Mucosa of descending colon (tissue), 3 donors: ENCODE measurements around the gene PLPP2. TPM values are rescaled to one million over a fixed set of nuclear protein-coding genes. Genes with fewer than 3 reads are reported as not detected.

Experiments
- ATAC-seq: fragments of 200-7000 bp; cut with Tn5 transposase; one replicate; pipeline ENCODE4 v1.9.1; 2020; ENCODE audit warnings: mild to moderate bottlenecking, moderate library complexity
- DNase-seq, 3 donors: peaks; one replicate each; pipeline ENCODE4 v3.0.0-alpha.2; 2020
- H3K36me3 ChIP-seq: fragments of 200-600 bp; one replicate; pipeline ENCODE4 v1.8.0; 2021; ENCODE audit warnings: low read depth, mild to moderate bottlenecking
- H3K4me1 ChIP-seq: fragments of 200-600 bp; one replicate; pipeline ENCODE4 v1.8.0; 2021; ENCODE audit warnings: low read depth, mild to moderate bottlenecking
- H3K4me3 ChIP-seq: fragments of 200-600 bp; one replicate; pipeline ENCODE4 v1.8.0; 2021; ENCODE audit warnings: mild to moderate bottlenecking
- H3K9me3 ChIP-seq: fragments of 200-600 bp; one replicate; pipeline ENCODE4 v1.8.0; 2021; ENCODE audit warnings: mild to moderate bottlenecking
- CTCF ChIP-seq: fragments of 200-600 bp; IDR thresholded peaks from one replicate; pipeline ENCODE4 v1.8.0; 2022; ENCODE audit warnings: antibody characterized with exemption, mild to moderate bottlenecking
- intact Hi-C, 2 donors: fragments of 100-400 bp; cut with DNase I in 1 of 2; cut with micrococcal nuclease in 1 of 2; formaldehyde crosslinking; loops; one replicate each; pipeline versions ENCODE4 v1.11.0 to v1.11.1; 2022; cut with DNase I, micrococcal nuclease
- total RNA-seq, 3 donors: library from RNA; stranded (reverse); fragmentation: NEBNext Ultra II Directional in 2 of 3; extraction: Animal tissue kit (Norgen Biotek cat#: 25700) in 2 of 3; gene quantifications; one replicate each; pipeline versions ENCODE4 v1.2.1 to v1.2.4, GENCODE V29; 2021 to 2023
- donor health status: DM: no; HTN: no; CAD: no; lungs with moderate emphysema.
- donor health status: DM: no; HTN: no; CAD: no.
- donor health status: DM: no; HTN: yes; CAD: no.

Gene PLPP2
- total RNA-seq, 3 donors from 2014 or later = 41.9 to 107 (median 75.4) TPM

GRCh38 chr19:328025-328505 lies 36.9 kb upstream of the PLPP2 start:
- intact Hi-C loops = no loop called here
- Histone ChIP-seq H3K4me3 (no peak overlapping the region), H3K4me1 (no peaks in the 10 kb centered on the region), H3K36me3 (peaks cover 6% of the 10 kb centered on the region), H3K9me3 (peaks cover 15% of the 10 kb centered on the region)
- TF ChIP-seq CTCF = no peak
- no peak for ATAC-seq
- DNase-seq = peak in 1 of 3 donors; percentile 8

GRCh38 chr19:327291-328024 lies 36.3 kb upstream of the PLPP2 start:
- Histone ChIP-seq H3K9me3 (peaks cover 15% of the 10 kb centered on the region), H3K4me3 (no peak overlapping the region), H3K4me1 (no peaks in the 10 kb centered on the region), H3K36me3 (peaks cover 6% of the 10 kb centered on the region)
- peak in 1 of 3 donors; percentile 14 for DNase-seq
- ATAC-seq = no peak
- intact Hi-C loops = no loop called here
- TF ChIP-seq CTCF = no peak

GRCh38 chr19:326871-327270 lies 35.7 kb upstream of the PLPP2 start:
- no peak for ATAC-seq
- no peak for DNase-seq
- no peaks in the 10 kb centered on the region for H3K4me1 ChIP-seq
- intact Hi-C loops = no loop called here
- no peak for TF ChIP-seq CTCF
- H3K4me3 ChIP-seq = no peak overlapping the region
- H3K36me3 ChIP-seq = peaks cover 6% of the 10 kb centered on the region
- peaks cover 15% of the 10 kb centered on the region for H3K9me3 ChIP-seq

GRCh38 chr19:325937-326565 lies 34.8 kb upstream of the PLPP2 start:
- no peak for TF ChIP-seq CTCF
- peaks cover 6% of the 10 kb centered on the region for H3K36me3 ChIP-seq
- no peaks in the 10 kb centered on the region for H3K4me1 ChIP-seq

DNA sequence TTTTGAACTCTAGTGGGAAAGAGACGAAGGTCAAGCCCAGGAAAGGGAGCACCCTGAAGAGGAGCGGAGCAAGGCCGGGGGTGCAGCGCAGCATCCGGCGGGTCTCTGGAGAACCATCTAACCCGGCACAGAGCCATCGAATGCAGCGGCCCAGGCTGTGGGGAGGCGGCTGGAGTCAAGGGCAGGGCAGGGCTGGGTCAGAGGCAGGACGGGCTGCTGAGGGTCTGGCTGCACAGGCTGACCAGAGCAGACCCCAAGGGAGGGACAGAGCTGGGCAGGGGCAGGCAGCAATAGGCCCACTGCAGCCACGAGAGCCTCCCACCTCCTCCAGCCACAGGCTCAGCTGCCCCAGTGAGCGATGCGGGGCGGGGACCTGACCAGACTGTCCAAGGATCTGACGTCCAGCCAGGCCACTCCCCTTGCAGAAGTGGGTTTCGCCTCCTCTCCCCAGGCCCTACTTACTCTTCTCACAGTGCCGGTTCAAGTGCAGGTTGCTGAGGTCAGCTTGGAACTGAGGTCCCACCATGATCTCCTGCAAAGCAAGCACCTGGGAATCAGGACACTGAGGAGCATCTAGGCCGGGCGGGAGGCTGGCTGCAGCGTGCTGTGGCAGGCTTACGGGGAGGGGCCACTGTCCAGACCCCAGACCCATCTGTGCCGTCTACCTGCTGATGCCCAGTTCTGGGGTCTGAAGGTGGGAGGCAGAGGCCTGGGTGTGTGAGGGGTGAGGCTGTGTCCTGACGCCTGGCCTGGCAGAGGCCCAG lies 34.2 kb upstream of the PLPP2 start:
- Histone ChIP-seq H3K36me3 (peaks cover 6% of the 10 kb centered on the region), H3K4me3 (no peak overlapping the region), H3K4me1 (no peaks in the 10 kb centered on the region), H3K9me3 (peaks cover 11% of the 10 kb centered on the region)
- ATAC-seq (no peak), DNase-seq (no peak)
- intact Hi-C loops = no loop called here
- TF ChIP-seq CTCF = no peak

More at GRCh38 chr19:325937-326565, 34.8 kb upstream of the PLPP2 start:
- Histone ChIP-seq H3K4me3 (no peak overlapping the region), H3K9me3 (peaks cover 15% of the 10 kb centered on the region)
- intact Hi-C loops = no loop called here
- DNase-seq (no peak), ATAC-seq (no peak)
